Mesendoderm (in vitro differentiated cells): Measurements from ENCODE around the gene IRAK2.
A peak's percentile ranks its signal among the peaks of the same experiment; 100 is the strongest.

ENCODE experiments used
- DNase-seq: peaks from one replicate; pipeline ENCODE4 v3.0.0; 2013
- H2AK5ac ChIP-seq: 2 replicates; pipeline ENCODE4 v1.6.1; 2013; ENCODE audit warnings: low read length, inconsistent platforms
- H2BK120ac ChIP-seq: 2 replicates; pipeline ENCODE4 v1.6.1; 2013; ENCODE audit warnings: low read depth, mild to moderate bottlenecking, low read length, moderate library complexity, mixed read lengths
- H2BK15ac ChIP-seq: replicated peaks from 2 replicates; pipeline ENCODE4 v1.6.1; 2013; ENCODE audit warnings: low read depth, mild to moderate bottlenecking, moderate library complexity
- H2BK5ac ChIP-seq: 2 replicates; pipeline ENCODE4 v1.6.1; 2013; ENCODE audit warnings: low read length, inconsistent platforms
- H3K18ac ChIP-seq: 2 replicates; pipeline ENCODE4 v1.6.1; 2013; ENCODE audit warnings: mild to moderate bottlenecking, low read length, mixed read lengths
- H3K23ac ChIP-seq: one replicate; pipeline ENCODE4 v1.6.1; 2013; ENCODE audit warnings: low read length
- H3K27ac ChIP-seq: 2 replicates; pipeline ENCODE4 v1.5.1; 2013; ENCODE audit warnings: low read depth, mild to moderate bottlenecking, inconsistent platforms, low read length, moderate library complexity
- H3K27me3 ChIP-seq: 2 replicates; pipeline ENCODE4 v1.6.1; 2013; ENCODE audit warnings: low read length, control low read depth, mild to moderate bottlenecking, inconsistent platforms; ENCODE audit not compliant: insufficient read depth, poor library complexity
- H3K36me3 ChIP-seq: 2 replicates; pipeline ENCODE4 v1.6.1; 2013; ENCODE audit warnings: low read length, inconsistent platforms; ENCODE audit not compliant: control insufficient read depth, insufficient read depth
- H3K4ac ChIP-seq: one replicate; pipeline ENCODE4 v1.6.1; 2013; ENCODE audit warnings: low read depth, mild to moderate bottlenecking, low read length, moderate library complexity
- H3K4me1 ChIP-seq: 2 replicates; pipeline ENCODE4 v1.6.1; 2013; ENCODE audit warnings: low read depth, low read length, inconsistent platforms; ENCODE audit not compliant: control insufficient read depth
- H3K4me2 ChIP-seq: 2 replicates; pipeline ENCODE4 v1.6.1; 2013; ENCODE audit warnings: low read length
- H3K4me3 ChIP-seq: 2 replicates; pipeline ENCODE4 v1.5.1; 2013; ENCODE audit warnings: mild to moderate bottlenecking, low read length
- H3K56ac ChIP-seq: one replicate; pipeline ENCODE4 v1.6.1; 2013; ENCODE audit warnings: low read length
- H3K79me1 ChIP-seq: 2 replicates; pipeline ENCODE4 v1.6.1; 2013; ENCODE audit warnings: low read length, inconsistent platforms
- H3K79me2 ChIP-seq: 2 replicates; pipeline ENCODE4 v1.6.1; 2013; ENCODE audit warnings: mild to moderate bottlenecking, low read length; ENCODE audit not compliant: control insufficient read depth, insufficient read depth
- H3K9ac ChIP-seq: 2 replicates; pipeline ENCODE4 v1.6.1; 2013; ENCODE audit warnings: low read length, inconsistent platforms
- H4K5ac ChIP-seq: one replicate; pipeline ENCODE4 v1.6.1; 2013; ENCODE audit warnings: low read length
- H4K8ac ChIP-seq: one replicate; pipeline ENCODE4 v1.6.1; 2013; ENCODE audit warnings: low read depth, mild to moderate bottlenecking, control low read depth, low read length, moderate library complexity
- WGBS: extraction: QIAGEN DNeasy Blood & Tissue Kit; methylation state at CpG from one replicate; pipeline ENCODE4 v1.1.7; 2013; ENCODE audit warnings: low lambda C conversion rate, missing lambda C conversion rate; ENCODE audit not compliant: insufficient coverage; ENCODE audit errors: extremely low coverage; 5-methylcytosine and 5-hydroxymethylcytosine counted together

The IRAK2 gene

DNA sequence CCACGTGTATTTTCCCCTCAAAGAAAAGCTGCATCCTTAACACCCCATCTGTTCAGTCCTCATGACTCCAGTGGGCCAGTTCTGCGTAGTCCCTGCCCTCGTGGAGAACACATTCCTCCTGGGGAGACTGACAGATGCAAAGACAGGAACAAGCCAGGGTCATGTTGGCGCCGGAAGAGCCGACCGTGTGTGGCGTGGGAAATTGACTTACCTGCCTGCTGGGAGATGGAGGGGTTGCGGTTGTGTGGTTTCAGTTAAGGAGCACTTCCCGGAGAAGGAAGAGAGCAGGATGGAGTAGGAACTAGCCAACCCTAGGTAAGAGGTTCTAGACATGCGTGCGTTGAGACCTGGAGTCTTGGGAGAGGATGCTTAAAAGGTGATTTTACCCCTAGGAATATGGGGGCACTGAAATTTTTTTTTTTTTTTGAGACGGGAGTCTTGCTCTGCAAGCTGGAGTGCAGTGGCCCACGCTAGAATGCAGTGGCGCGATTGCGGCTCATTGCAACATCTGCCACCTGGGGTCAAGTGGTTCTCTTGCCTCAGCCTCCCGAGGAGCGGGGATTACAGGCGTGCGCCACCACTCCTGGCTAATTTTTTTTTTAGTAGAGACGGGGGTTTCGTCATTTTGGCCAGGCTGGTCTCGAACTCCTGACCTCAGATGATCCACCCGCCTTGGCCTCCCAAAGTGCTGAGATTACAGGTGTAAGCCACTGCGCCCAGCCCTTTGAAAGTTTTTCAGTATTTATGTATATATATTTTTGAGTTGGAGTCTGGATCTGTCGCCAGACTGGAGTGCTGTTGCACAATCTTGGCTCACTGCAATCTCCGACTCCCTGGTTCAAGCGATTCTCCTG is 21.8 kb upstream of the IRAK2 start:
- Histone ChIP-seq H3K4ac (no peak overlapping the region), H3K79me1 (peaks cover 11% of the 10 kb centered on the region)

DNA sequence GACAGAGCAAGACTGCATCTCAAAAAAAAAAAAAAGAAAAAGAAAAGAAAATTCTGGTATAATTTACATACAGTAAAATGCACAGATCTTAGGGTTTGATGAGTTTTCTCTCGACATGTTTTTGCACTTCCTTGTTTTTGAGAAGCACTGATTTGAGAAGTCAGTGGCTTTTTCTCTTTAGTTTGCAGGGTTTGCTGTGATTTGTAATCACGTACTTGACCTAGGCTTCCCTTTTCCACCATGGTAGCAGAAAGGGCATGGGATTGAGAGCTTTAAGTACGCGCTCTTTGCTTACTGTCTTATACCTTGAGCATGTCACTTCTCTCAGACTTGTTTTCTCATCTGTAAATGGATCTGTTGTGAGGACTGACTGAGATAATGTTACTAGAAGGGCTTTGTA is 19.0 kb upstream of the IRAK2 start:
- DNase-seq, result no peak
- Histone ChIP-seq H2BK5ac (no peak overlapping the region), H3K4me2 (no peak overlapping the region), H3K79me2 (peaks cover 27% of the 10 kb centered on the region), H2BK15ac (no peak overlapping the region), H2BK120ac (no peak overlapping the region), H4K5ac (no peak overlapping the region), H3K27me3 (no peaks in the 10 kb centered on the region), H3K4me1 (peaks cover 3% of the 10 kb centered on the region), H3K18ac (no peak overlapping the region), H3K56ac (no peak overlapping the region), H3K4ac (no peak overlapping the region), H3K9ac (no peak overlapping the region), H4K8ac (no peak overlapping the region), H3K23ac (no peak overlapping the region), H2AK5ac (no peak overlapping the region), H3K4me3 (no peak overlapping the region), H3K79me1 (peaks cover 11% of the 10 kb centered on the region), H3K27ac (no peak overlapping the region), H3K36me3 (peaks cover 2% of the 10 kb centered on the region)
- no CpG with 5 or more reads among the region's 4 CpGs for WGBS

More for the DNA sequence above, 21.8 kb upstream of the IRAK2 start:
- no CpG with 5 or more reads among the region's 29 CpGs for WGBS
- Histone ChIP-seq H2AK5ac (no peak overlapping the region), H3K27me3 (no peaks in the 10 kb centered on the region), H4K5ac (no peak overlapping the region), H2BK5ac (no peak overlapping the region), H3K27ac (no peak overlapping the region), H4K8ac (no peak overlapping the region), H3K36me3 (no peaks in the 10 kb centered on the region), H2BK120ac (no peak overlapping the region), H3K18ac (no peak overlapping the region), H3K56ac (peak overlapping the region; percentile 65), H3K9ac (peak overlapping the region; percentile 52), H3K4me2 (peak overlapping the region; percentile 61), H2BK15ac (no peak overlapping the region), H3K79me2 (peaks cover 27% of the 10 kb centered on the region), H3K4me1 (peaks cover 3% of the 10 kb centered on the region), H3K4me3 (peak overlapping the region; percentile 21), H3K23ac (no peak overlapping the region)
- DNase-seq, result peak; percentile 30

DNA sequence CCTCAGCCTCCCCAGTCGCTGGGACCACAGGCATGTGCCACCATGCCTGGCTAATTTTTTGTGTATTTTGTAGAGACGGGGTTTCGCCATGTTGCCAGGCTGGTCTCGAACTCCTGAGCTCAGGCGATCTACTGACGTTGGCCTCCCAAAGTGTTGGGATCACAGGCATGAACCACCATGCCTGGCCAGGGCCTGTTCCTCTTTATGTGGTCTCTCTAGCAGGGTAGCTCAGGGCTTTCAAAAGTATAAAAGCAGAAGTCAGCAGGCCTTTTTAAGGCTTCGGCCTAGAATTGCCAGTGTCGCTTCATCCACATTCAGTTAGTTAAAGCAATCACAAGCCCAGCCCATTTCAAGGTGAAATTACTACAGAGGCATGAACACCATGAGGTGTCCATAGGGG is 15.5 kb upstream of the IRAK2 start:
- Histone ChIP-seq H3K27me3 (no peaks in the 10 kb centered on the region), H4K8ac (no peak overlapping the region), H2AK5ac (no peak overlapping the region), H3K79me1 (peaks cover 6% of the 10 kb centered on the region), H2BK15ac (no peak overlapping the region), H2BK5ac (no peak overlapping the region), H3K9ac (no peak overlapping the region), H3K79me2 (peaks cover 12% of the 10 kb centered on the region), H3K18ac (no peak overlapping the region), H3K23ac (no peak overlapping the region), H3K36me3 (peaks cover 2% of the 10 kb centered on the region), H3K56ac (no peak overlapping the region), H4K5ac (no peak overlapping the region), H3K4ac (no peak overlapping the region), H2BK120ac (no peak overlapping the region), H3K4me3 (no peak overlapping the region), H3K4me1 (no peaks in the 10 kb centered on the region), H3K27ac (no peak overlapping the region), H3K4me2 (no peak overlapping the region)
- no CpG with 5 or more reads among the region's 8 CpGs for WGBS
- no peak for DNase-seq

DNA sequence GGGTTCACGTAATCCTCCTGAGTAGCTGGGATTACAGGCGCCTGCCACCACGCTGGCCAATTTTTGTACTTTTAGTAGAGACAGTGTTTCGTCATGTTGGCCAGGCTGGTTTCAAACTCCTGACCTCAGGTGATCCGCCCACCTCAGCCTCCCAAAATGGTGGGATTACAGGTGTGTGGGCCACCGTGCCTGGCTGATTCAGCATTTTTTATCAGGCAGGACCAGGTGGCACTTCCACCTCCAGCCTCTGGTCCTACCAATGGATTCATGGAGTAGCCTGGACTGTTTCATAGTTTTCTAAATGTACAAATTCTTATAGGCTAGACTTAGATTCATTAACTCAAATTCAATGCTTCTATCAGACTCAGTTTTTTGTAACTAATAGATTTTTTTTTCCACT is 13.7 kb upstream of the IRAK2 start:
- Histone ChIP-seq H4K5ac (no peak overlapping the region), H3K27ac (no peak overlapping the region), H3K79me1 (peaks cover 3% of the 10 kb centered on the region), H3K4ac (no peak overlapping the region), H2BK5ac (no peak overlapping the region), H3K4me2 (no peak overlapping the region), H3K9ac (no peak overlapping the region), H3K18ac (no peak overlapping the region), H3K27me3 (no peaks in the 10 kb centered on the region), H3K4me3 (no peak overlapping the region), H3K4me1 (no peaks in the 10 kb centered on the region), H3K56ac (no peak overlapping the region), H2BK15ac (no peak overlapping the region), H3K79me2 (peaks cover 3% of the 10 kb centered on the region), H2BK120ac (no peak overlapping the region), H4K8ac (no peak overlapping the region), H3K36me3 (peaks cover 2% of the 10 kb centered on the region), H2AK5ac (no peak overlapping the region), H3K23ac (no peak overlapping the region)
- WGBS, result no CpG with 5 or more reads among the region's 6 CpGs
- no peak for DNase-seq

DNA sequence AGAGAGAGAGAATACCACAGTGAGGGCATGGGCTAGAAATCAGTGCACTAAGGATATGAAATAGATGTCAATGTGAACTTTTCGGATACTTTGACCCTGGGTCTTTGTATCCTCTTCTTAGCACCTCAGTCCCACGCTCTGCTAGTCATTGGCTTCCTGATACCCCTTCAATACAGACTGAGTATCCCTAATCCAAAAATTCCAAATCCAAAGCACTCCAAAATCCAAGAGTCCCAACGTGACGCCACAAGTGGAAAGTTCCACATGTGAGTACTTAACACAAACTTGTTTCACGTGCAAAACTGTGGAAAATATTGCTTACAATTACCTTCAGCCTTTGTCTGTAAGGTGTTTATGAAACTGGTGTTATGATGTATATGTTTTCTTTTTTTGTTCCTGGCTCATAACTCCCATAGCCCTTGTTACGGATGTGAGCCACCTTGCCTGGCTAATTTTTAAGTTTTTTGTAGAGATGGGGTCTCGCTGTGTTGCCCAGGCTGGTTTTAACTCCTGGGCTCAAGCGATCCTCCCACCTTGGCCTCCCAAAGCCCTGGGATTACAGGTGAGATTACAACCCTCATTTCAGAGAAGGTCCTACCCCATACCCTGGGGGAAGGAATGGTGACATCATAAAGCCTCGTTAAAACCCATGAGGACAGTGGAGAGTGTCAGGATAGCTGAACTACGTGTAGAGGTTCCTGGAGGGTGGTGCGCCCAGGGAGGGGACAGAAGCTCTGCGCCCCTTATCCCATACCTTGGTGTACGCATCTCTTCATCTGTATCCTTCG is 10.2 kb upstream of the IRAK2 start:
- Histone ChIP-seq H2BK5ac (no peak overlapping the region), H3K56ac (no peak overlapping the region), H3K27me3 (no peaks in the 10 kb centered on the region), H3K4ac (no peak overlapping the region), H3K4me3 (no peak overlapping the region), H3K4me1 (no peaks in the 10 kb centered on the region), H3K9ac (no peak overlapping the region), H3K27ac (no peak overlapping the region), H3K4me2 (no peak overlapping the region), H4K8ac (no peak overlapping the region), H3K79me2 (no peaks in the 10 kb centered on the region), H3K18ac (no peak overlapping the region), H4K5ac (no peak overlapping the region), H3K36me3 (peaks cover 2% of the 10 kb centered on the region), H2AK5ac (no peak overlapping the region), H2BK15ac (no peak overlapping the region), H2BK120ac (no peak overlapping the region), H3K23ac (no peak overlapping the region), H3K79me1 (no peaks in the 10 kb centered on the region)
- WGBS, result no CpG with 5 or more reads among the region's 14 CpGs
- no peak for DNase-seq
